A549 treated with ZK216348 at 1 μM for 4 hours (cell line): Measurements from ENCODE around the gene NXPE2. TPM values are rescaled to one million over a fixed set of nuclear protein-coding genes. Genes with fewer than 3 reads are reported as not detected.

ENCODE experiments used
- total RNA-seq: library from RNA; stranded (reverse); fragments of 200-300 nt; extraction: Qiagen RNA extraction; gene quantifications from 5 replicates; pipeline ENCODE4 v1.2.3, GENCODE V29; 2022; ENCODE audit warnings: low read depth

Gene NXPE2
- total RNA-seq: not detected in 5 replicates

GRCh38 chr11:114678125-114679036, at the start of gene NXPE2:
NXPE2 (plus strand) TSS chr11:114678527; CDS start chr11:114678576, 49 bp downstream.

Other genes starting within 250 kb of the NXPE2 start
- gene REXO2, start 239.1 kb upstream of the NXPE2 start, total RNA-seq: 96.2 to 112 TPM (median 107 TPM) in 5 replicates
- not detected in 5 replicates for gene NXPE1, start 118.6 kb upstream of the NXPE2 start, total RNA-seq
- not detected in 5 replicates for gene NXPE4, start 82.7 kb upstream of the NXPE2 start, total RNA-seq